Bladder microvascular endothelial cell (primary cell): Measurements from ENCODE around the gene NPHP4. TPM values are rescaled to one million over a fixed set of nuclear protein-coding genes. Genes with fewer than 3 reads are reported as not detected.

Source experiments
- total RNA-seq: library from RNA; depleted of rRNA; stranded (reverse); fragments of >200 nt; gene quantifications from 2 replicates; pipeline ENCODE4 v1.2.3, GENCODE V29; 2014

Gene NPHP4
- total RNA-seq = 1.9 and 7.6 TPM in 2 replicates

DNA sequence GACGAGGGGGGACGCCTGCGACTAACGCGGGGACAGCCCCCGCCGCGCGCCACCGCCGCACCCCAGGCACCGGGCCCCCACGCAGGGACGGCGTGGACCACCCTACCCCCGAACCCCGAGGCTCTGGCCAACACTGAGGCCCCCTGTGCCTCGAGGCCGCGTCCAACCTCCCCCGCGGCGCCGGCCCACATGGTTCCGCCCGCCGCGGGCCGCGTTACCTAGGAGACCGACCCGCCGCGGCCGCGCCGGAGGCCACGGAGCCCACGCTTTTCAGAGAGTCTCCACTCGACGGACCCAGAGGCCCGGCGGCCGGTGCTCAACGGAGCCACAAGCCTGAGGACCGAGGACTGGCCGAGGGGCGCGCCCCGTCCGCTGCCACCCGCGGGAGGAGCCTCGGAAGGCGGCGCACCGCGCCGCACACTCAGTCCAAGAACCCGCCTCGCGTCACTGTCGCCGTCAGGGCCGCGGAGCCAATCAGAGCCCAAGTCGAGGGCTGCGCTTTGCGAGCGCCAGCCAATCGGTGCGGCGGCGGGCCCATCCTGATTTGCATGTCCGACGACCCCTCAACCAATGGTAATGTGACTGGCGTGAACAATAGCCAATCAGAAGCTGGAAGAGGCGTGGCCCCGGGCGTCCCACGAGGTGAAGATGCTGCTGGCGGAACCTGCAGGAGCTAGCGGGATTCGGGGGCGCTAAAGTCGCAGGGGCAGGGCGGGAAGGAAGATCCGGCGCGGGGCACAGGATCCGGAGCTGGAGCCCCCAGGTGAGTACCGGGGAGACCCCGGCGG, at the start of gene NPHP4:
NPHP4 (minus strand) TSS at position 400 of the 788 bp plus-strand sequence. CDS start 6,136 bp downstream, outside the sequence.

Other genes starting within 250 kb of the NPHP4 start
- 1.6 and 2.7 TPM in 2 replicates for gene KCNAB2, start 53.5 kb upstream of the NPHP4 start, total RNA-seq
- gene CHD5, start 187.9 kb upstream of the NPHP4 start, total RNA-seq = under 0.01 TPM in 1 of 2 replicates, not detected in the other
- gene RPL22, start 207.2 kb upstream of the NPHP4 start, total RNA-seq = 140 and 147 TPM in 2 replicates
- 4.2 and 15.5 TPM in 2 replicates for gene RNF207, start 213.7 kb upstream of the NPHP4 start, total RNA-seq
- 58.0 and 92.9 TPM in 2 replicates for gene ICMT, start 243.5 kb upstream of the NPHP4 start, total RNA-seq